ENCODE data around the gene DIS3L2.

DNA sequence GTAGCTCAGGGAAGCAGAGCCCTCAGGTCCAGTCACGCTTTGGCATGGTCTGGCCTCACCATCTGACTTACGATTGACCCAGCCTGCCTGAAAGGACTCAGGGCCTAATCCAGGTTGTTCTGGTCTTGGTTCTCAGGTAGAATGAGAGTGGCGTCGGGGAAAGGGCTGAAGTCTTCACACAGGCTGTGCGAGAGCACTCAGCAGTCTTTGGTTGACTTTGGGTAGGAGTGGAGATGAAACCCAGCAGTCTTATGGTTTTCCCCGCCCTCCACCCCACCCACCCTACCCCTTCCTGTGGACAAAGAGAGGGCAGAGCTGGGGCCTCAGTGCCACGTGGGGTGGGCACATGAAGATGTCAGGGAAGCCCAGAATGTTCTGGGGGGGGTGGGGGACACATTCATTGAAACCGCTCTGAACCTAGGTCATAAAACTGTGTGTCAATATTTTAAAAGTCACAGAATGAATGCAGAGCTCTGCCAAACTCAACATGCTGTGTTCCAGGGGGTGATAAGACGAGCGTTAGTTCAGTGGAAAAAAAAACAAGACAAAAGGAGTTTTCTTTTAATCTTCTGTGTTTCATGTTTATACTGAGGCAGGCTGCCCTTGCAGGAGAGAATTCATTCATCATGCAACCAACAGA lies 358.4 kb downstream of the DIS3L2 start:
- TF ChIP-seq, protein P1, sequence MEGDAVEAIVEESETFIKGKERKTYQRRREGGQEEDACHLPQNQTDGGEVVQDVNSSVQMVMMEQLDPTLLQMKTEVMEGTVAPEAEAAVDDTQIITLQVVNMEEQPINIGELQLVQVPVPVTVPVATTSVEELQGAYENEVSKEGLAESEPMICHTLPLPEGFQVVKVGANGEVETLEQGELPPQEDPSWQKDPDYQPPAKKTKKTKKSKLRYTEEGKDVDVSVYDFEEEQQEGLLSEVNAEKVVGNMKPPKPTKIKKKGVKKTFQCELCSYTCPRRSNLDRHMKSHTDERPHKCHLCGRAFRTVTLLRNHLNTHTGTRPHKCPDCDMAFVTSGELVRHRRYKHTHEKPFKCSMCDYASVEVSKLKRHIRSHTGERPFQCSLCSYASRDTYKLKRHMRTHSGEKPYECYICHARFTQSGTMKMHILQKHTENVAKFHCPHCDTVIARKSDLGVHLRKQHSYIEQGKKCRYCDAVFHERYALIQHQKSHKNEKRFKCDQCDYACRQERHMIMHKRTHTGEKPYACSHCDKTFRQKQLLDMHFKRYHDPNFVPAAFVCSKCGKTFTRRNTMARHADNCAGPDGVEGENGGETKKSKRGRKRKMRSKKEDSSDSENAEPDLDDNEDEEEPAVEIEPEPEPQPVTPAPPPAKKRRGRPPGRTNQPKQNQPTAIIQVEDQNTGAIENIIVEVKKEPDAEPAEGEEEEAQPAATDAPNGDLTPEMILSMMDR (IDR thresholded peaks at IDR 0.05), result no peak
- TF ChIP-seq POLR2AphosphoS5 (IDR thresholded peaks at IDR 0.05) (no peak), EP300 (IDR thresholded peaks at IDR 0.05) (no peak)
